HG03432 (cell line): ENCODE data around the gene CACNA1C.

Experiments
- ATAC-seq: cut with Tn5 transposase; IDR thresholded peaks from one replicate; pipeline ENCODE4 v1.9.1; 2021; ENCODE audit warnings: mild to moderate bottlenecking, moderate library complexity; ENCODE audit not compliant: unreplicated experiment

CACNA1C gene

DNA sequence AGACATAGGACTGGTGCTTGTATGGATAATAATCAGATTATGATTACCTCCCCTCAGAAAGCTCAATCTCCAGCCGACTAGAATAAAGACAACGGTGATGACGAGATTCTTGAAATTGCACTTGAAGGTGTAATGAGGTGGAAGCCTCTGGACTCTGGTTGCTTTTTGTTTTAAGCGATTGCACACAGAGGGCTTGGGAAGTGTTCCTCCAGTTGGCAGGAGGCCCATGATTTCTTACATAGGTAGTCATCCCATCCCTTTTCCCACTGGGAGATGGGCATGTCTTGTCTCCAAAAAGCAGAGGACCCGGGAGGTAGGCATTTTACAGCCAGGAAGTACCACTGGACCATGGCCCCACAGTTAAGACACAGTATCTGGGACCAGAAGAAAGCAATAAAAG lies 576.3 kb downstream of the CACNA1C start:
- no peak for ATAC-seq

DNA sequence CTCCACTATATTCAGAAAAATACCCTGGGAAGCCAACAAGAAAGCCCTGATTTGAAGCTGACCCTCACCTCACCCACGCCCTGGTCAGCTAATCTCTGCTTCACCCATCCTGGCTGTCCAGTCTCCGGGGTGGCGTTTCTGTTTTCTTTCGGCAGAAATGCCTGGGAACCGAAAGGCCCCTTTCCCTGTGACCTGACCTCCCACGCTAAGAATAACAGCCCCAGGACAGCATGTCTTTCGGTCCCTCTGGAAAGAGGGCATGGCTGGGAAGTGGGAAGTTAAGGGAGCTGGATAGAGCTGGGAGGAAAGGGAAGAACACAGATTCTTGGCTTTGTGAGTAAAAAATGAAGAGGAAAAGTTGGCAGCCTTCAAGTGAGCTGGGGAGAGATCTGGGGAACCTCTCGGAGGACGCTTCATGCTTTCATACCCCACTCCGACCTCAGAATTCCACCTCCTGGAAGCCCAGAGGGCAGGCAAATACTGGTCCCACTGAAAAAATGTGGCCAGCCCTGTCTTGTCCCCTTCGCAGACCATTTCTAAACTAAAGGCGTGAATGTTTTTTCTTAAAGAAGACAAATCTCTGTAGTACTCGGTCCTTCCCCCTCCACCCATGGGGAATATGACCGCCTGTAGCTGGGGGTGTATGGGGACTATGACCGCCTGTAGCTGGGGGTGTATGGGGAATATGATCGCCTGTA lies 579.0 kb downstream of the CACNA1C start:
- no peak for ATAC-seq

DNA sequence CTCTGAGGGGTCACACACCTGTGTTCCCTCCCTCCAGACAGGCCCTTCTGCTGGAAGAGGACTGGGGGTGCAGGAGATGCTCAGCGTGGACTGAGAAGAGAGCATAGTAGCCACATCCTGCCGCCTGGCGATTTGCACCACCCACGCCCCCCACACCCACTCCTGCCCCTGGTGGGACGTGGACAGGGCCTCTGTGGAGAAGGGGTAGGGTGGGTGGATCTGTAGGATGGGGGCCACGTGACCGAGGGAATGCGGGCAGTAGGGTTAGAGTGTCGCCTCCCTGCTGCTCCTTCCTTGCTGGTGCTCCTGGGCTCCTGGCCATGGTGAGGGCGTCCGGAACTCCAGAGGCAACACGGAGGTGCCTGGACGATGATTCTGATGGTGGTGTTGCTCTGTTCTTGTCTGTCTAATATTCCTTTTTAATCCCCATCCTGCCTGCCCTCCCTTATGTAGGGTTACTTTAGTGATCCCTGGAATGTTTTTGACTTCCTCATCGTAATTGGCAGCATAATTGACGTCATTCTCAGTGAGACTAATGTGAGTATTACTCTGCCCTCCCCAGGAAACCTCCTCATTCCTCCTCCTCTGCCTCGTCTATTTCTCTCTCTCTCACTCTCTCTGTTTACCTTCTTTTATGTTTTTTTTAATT lies 580.5 kb downstream of the CACNA1C start:
- ATAC-seq = no peak

DNA sequence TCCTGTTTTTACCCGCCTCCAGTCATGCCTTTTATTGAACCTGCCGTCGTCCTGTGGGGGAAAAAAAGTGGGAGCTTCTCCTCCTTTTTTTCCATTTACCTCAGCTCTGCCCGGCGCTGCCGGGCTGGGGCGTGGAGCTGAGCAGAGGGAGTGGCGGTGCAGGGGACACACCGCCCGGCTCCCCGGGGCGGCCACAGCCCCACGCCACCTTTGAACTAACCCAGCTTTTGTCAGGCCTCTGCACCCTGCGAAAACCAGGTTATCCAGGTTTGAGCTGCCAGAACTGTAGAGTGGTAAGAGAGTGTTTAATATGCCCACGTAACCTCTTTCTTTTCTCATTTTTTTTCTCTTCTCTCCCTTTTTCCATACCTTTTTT lies 581.0 kb downstream of the CACNA1C start:
- no peak for ATAC-seq

DNA sequence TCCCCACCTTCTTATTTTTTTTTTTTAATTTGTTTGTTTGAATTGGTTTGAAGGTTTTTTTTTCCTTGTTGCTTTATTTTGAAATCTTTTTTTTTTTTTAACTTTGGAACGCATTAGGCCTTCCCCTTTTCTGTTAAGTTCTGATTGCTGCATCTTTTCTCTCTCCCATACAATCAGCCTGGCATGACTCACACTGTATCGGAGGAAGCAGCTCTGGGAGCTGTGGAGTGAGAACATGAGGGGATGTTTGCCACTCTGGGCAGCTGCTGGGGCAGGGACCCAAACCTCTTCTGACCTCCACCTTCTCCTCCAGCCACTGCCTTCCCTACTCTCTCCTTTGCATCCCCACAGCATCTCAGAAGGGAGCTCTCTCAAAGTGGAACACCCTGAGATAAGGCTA lies 581.7 kb downstream of the CACNA1C start:
- ATAC-seq = no peak

DNA sequence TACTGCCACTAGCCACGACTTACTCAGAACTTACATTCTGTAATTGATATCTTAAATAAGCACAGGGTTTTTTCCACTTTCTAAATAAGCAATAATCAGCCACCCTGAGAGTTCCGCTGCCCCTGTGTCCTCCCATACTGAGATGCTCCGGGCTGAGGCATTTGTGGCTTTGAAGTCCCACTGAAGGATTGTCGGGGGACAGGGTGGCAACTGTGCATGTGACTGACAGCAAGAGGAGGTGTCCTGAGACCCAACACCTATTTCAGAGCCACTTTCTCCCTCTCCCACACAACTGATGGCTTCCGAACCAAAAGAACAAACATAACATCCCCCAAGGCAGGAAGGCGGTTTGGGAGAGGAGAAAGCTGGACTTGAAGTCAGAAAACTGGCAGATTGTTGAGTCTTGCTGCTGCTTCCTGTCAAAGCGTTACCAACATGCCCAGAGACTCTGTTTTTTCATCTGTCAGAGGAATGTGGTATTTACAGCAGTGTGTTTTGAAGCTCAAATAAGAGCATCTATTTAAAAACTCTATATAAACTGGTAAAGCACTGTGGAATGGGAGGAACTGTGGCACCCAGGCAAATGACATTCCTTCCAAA lies 584.1 kb downstream of the CACNA1C start:
- no peak for ATAC-seq

DNA sequence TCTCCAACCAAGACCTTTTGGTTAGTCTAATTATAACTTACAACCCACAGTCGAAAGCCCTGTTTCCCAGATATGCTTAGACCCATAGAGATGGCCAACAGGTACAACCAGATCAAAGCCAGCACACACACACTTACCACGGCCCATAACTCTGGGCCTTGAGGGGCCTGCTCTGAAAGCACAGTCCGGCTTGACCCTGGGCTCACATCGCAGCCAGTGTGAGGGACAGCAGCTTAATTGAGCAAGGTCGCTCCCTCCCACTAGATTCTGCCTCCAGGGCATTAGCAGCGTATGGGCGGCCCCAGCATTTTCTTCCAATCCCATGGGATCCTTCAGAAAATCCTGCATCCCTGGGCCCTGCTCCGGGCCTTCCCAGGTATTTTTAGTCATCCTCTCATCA lies 584.6 kb downstream of the CACNA1C start:
- no peak for ATAC-seq

DNA sequence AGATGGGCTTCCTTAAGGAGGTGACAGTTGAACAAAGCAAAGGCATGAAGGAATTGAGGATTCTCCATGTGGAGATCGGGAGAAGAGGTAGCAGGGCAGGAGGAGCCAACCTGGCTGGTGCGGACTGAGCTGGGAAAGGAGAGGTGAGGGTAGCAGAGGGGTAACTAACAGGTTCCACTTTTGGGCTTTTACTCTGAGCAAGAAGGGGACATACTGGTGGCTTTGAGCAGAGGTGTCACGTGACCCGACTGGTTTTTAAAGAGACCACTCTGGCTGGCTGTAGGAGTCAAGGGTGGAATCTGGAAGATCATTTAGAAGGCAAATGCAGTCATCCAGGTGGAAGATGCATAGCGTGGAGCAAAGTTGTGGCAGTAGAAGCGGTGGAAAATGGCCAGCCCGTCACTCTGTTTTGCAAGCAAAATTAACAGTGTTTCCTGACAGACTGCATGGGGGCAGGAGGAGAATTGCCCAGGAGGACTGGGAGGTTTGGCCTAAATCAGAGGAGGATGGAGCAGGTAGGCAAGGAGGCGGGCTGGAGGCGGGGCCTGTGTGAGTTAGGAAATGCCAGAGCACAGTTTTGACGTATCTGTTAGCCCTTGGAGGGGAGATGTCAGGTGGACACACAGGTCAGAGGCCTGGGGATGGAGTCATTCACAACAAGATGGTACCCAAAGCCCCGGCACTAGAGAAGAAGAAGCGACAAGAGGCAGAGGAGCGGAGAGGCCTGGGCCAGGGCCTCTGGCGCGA lies 585.7 kb downstream of the CACNA1C start:
- ATAC-seq = no peak

DNA sequence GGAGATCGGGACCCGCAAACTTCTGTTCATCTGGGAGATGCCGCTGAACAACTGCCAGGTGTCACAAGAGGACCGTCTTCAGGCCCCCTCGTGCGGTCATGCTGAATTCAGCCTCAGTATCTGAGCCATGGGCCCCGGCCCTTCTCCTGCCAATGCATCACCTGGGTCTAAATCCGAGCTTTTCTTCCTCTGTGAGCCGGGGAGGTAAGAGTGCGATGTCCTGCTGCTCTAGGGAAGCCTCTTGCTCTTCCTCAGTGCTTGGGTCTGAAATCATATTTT lies 586.2 kb downstream of the CACNA1C start:
- ATAC-seq = no peak

DNA sequence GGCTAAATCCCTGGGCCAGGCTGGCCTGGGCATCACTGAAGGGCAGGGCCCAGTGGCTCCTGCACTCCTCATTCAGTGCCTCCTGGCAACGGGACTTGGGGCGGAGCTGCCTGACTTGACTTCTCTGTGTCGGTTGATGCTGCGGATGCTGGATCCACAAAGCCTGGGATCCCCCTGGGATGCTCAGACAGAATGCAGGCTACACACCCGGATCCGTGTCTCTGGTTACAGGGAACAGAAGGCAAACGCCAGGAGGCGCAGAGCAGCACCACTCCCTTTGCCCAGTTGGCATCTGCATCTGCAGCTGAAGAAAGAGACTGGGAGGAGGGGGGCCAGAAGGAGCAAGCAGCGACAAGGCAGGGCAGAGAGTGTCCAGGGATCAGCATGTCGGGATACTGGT lies 587.5 kb downstream of the CACNA1C start:
- ATAC-seq = no peak

DNA sequence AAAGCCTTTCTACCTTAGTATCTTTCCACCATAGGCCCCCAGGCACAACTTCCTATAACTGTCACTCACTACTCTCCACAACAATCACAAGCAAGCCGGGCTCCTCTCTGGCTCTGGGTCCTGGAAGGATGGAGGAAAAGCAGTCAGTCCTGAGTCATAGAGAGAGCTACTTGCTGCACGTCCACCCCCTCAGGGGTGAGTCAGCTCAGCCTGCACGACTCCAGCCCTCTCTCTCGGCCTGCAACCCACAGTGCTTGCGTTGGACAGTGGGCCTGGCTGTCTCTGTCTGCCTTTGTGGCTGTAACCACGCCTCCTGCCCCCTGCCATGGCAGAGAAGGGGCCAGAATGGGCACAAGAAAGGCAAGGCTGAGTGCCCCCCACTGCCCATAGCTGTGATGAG lies 587.9 kb downstream of the CACNA1C start:
- no peak for ATAC-seq

DNA sequence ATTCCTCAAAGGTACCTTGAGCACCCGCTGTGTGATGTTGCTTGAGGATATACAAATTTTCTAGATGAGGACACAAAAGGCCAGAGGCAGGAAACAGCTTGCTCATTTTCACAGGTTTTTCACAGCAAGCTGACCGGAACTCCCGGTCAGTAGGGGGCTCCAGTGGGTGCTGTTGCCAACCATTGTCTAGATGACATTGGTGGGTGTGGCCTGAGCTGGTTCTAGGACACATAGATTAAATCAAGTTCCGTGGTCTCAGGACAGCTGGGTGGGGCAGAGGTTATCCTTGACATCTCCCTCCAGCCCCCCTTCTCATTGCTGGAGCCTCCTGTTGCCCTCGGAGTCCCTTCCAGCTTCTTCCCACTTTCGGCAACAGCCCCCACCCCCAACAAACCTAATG lies 588.4 kb downstream of the CACNA1C start:
- ATAC-seq = no peak

DNA sequence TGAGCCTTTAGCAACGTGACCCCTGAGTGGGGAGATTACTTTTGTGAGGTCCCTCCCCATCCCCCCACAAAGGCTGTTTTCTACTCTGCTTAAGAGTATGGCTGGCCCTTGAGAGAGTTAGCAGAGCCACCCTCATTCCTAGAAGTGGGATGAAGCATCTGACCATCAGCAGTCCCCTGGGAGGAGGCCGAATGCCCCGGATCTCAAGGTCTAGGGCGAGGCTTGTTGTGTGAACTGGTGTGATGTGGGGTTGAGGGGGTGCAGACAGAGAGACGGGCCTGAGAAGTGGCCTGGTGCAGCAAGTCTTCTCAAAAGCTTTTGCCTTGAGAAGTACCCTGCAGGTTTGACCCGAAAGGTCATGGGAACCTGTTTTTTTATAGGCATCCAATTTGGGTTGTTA lies 589.0 kb downstream of the CACNA1C start:
- no peak for ATAC-seq

DNA sequence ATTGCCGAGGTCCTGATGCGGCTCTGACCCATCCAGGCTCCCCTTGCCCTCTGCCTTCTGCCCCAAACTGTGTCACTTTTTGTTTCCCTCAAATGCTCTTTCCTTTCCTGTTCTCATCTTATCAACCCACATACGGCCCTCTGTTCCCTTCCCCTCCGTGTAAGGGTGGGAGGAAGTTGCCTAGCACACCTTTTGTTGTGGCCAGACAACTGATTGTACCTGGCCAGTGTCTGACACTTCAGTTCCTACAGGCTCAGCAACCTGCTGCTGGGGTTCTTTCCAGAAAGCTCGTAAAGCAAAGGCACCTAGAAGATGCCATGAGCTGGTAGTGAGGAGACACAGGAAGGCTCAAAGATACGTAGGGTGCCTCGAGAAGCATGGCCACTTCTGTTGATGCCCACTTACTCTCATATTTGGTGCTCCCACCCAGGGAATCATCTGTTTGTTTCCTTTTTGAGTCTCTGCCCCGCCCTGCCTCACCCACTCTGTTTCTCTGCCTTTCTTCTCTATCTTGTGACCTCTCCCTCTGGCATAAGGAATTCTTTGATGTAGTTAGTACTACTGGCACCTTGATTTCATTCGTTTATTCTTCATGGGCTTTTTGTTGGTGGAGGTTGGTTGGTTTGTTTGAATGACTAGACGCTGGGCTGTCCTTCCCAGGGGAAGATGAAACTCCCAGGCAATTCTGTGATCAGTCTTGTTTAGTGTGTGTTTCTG lies 589.5 kb downstream of the CACNA1C start:
- no peak for ATAC-seq

DNA sequence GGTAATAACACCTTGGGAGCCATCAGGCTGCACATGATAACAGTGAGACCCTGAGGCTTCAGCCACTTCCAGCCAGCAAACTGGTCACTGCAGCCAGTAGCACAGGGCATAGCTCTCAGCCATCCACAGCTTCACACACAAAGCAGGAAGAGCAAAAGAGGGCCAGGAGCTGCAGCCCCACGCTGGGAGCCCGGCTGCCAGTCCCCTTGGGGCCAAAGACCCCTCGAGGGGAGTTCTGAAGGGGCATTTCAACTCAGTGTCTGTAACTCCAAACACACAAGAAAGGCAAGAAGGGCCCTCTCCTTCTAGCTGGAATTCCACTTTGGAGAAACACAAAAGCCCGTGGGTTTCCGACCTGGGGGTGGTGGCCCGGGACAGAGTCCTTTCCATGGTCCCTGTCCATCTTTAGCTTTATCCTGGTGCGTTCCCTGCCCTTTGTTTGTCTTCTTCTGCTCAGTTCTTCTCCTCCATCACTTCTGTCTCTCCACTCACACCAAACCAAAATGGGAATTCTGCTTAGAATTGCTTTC lies 590.2 kb downstream of the CACNA1C start:
- no peak for ATAC-seq

DNA sequence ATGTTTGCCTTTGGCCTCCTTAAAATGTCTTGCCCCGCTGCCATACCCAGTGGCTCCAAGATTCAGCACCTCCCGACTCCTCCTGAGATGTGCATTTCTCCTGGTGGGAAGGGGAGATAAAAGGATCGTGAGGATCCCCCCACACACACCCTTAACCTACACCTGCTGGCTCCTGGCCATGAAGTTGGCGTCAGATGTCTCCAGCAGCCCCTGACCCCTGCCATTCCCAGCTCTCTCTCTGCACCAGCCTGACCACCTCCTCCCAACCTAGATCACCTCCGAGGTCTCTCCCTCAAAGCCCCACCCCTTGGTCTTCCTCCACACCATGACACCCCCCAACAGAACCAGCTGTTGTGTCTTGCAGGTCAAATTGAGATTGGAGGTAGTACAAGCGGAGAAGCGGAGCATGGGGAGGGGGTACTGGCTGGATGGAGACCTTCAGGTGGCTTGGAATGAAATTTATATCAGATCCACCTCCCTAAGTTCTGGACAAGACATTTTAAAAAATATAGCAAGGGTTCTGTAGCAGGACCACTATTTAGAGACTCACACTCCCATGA lies 590.9 kb downstream of the CACNA1C start:
- no peak for ATAC-seq

DNA sequence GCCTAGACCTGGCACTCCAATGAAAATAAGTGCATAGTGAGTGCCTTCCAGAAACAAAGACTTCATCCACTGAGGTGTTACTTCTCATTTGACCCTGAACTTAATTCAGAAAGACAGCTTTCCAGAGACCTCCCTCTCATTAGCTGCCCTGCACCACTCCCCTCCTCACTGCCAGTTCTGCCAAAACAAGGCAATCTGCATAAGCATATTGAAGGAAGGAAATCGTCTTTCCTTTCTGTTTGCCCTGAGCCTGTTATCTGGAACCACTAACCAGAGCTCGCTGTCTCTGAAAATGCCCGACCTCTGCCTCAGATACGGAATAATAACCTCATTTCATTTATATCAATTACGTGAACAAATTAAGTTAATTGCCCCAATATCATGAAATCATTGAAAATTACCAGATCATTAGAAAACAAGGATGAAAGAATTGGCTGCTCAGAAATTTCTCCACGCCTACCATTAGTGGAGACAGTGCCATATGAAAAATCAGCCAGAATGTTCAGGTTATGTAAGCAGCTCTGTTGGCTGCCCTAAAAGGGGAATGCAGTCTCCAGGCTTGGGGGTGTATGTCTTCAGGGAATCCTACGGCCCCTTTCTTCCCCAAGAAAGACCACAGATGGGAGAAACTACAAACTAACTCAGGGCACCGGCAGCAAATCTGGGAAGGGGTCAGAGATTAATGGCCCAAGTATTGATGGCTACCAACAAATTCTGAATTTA lies 592.1 kb downstream of the CACNA1C start:
- ATAC-seq = no peak

DNA sequence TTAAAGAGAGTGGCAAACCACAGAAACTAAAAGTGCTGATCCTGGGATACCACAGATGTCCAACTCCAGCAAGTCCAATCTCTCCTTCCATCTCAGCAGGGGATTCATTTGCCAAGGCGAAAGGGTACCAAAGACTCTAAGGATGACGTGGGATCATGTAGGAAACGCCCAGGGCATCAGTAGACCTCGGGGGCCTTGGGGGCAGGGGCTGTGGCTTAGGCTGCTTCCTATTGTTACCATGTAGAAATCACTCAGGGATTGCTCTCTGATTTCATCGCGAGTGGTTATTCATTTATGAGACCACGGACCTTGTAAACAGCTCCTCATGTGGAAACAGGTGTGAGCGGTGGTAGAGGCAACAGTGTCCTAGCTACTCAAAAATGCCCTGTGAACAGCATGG lies 592.7 kb downstream of the CACNA1C start:
- no peak for ATAC-seq

DNA sequence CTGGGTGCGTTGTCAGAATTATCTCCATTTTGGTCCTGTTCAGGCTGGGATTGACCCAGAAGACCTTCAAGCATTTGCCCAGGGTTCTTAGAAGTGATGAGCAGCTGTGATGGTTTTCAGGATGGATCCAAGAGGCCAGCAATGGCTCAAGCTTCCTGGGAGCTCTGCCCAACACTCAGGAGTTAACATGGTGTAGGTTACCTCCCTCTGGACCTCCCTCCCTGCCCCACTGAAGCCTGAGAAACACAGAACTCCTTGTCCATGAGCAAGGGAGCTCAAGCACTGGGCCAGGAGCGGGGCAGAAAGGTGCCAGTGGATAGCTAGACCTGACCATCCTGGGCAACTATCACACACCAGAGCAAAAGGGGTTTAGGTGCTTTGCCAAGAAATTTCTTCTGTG lies 593.6 kb downstream of the CACNA1C start:
- ATAC-seq = no peak

DNA sequence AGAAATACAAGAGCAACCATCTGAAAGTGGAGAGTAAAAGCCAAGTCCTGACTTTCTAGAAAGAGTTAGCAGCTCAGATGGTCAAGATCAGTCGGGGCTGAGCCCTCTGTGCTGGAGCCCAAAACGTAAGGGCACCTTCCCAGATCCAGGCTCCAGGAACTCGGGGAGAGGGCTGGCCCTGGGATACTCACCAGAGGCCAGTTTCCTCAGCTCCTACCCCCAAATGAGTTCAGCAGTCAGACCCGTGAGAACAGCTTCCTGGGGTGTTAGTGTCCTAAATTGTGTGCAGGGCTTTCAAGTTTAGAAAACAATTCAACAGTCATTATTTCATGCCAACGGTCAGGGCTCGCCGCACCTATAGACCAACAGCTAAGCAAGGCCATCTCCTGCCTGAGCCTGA lies 594.4 kb downstream of the CACNA1C start:
- no peak for ATAC-seq
